HepG2 (cell line): ENCODE measurements around the gene CNTROB. TPM values are rescaled to one million over a fixed set of nuclear protein-coding genes. Genes with fewer than 3 reads are reported as not detected.

Source experiments
- GABPA ChIP-seq, 2 experiments: IDR thresholded peaks; 2 replicates each; pipeline ENCODE4 v1.6.1; 2011 to 2016; ENCODE audit warnings: low read depth in 2 of 2, low read length in 1 of 2, missing biosample characterization in 1 of 2, missing genetic modification characterization in 1 of 2
- KMT2A ChIP-seq: sonication (generic); formaldehyde crosslinking; IDR thresholded peaks from 2 replicates; pipeline ENCODE4 v1.4.0; 2020; ENCODE audit warnings: missing genetic modification reagents
- NFRKB ChIP-seq: fragments of 450-650 bp; IDR thresholded peaks from 2 replicates; pipeline ENCODE4 v1.6.1; 2017
- PCBP2 ChIP-seq: fragments of 200-400 bp; formaldehyde crosslinking; optimal IDR thresholded peaks from 2 replicates; pipeline ENCODE3; 2018; ENCODE audit warnings: low read length, low read depth; ENCODE audit not compliant: poor library complexity, severe bottlenecking
- SKIL ChIP-seq: sonication (generic); formaldehyde crosslinking; IDR thresholded peaks from 2 replicates; pipeline ENCODE4 v1.8.0; 2022; ENCODE audit warnings: missing genetic modification reagents, mild to moderate bottlenecking, moderate library complexity, borderline replicate concordance
- SOX13 ChIP-seq, 3 experiments: fragments of 450-650 bp in 1 of 3; sonication (generic) in 1 of 3; formaldehyde crosslinking in 1 of 3; IDR thresholded peaks in 2 of 3; conservative IDR thresholded peaks in 1 of 3; 2 replicates each; pipeline versions ENCODE4 v1.5.0 to v1.6.1; 2016 to 2020; ENCODE audit warnings: antibody characterized with exemption in 1 of 3, mild to moderate bottlenecking in 1 of 3, missing compliant biosample characterization in 1 of 3, missing genetic modification reagents in 1 of 3, moderate library complexity in 1 of 3
- ZBTB38 ChIP-seq: sonication (generic); formaldehyde crosslinking; IDR thresholded peaks from 2 replicates; pipeline ENCODE4 v1.5.1; 2020; ENCODE audit warnings: mild to moderate bottlenecking, missing genetic modification reagents
- ZFYVE20 ChIP-seq: sonication (generic); formaldehyde crosslinking; IDR thresholded peaks from 2 replicates; pipeline ENCODE4 v1.8.0; 2023; ENCODE audit warnings: low read depth, mild to moderate bottlenecking, moderate library complexity, missing genetic modification reagents, borderline replicate concordance
- ZNF101 ChIP-seq: sonication (generic); formaldehyde crosslinking; IDR thresholded peaks from 2 replicates; pipeline ENCODE4 v1.4.0; 2020; ENCODE audit warnings: mild to moderate bottlenecking, low read depth, missing genetic modification reagents, borderline replicate concordance
- ZNF24 ChIP-seq: fragments of 450-650 bp; IDR thresholded peaks from 2 replicates; pipeline ENCODE4 v1.6.1; 2017; ENCODE audit warnings: antibody characterized with exemption, mild to moderate bottlenecking
- ZNF644 ChIP-seq: IDR thresholded peaks from 2 replicates; pipeline ENCODE4 v1.6.1; 2016; ENCODE audit warnings: low read depth
- ZNF652 ChIP-seq: IDR thresholded peaks from 2 replicates; pipeline ENCODE4 v1.6.1; 2016; ENCODE audit warnings: low read depth, borderline replicate concordance
- ZNF737 ChIP-seq: sonication (generic); formaldehyde crosslinking; IDR thresholded peaks from 2 replicates; pipeline ENCODE4 v1.5.0; 2020; ENCODE audit warnings: missing genetic modification reagents, mild to moderate bottlenecking, borderline replicate concordance
- ZNF782 ChIP-seq: sonication (generic); formaldehyde crosslinking; IDR thresholded peaks from 2 replicates; pipeline ENCODE4 v1.4.0; 2020; ENCODE audit warnings: missing genetic modification reagents, mild to moderate bottlenecking, borderline replicate concordance
- polyA plus RNA-seq, 8 experiments: library from polyadenylated mRNA; depleted of rRNA in 3 of 8; stranded (reverse) in 7 of 8; unstranded in 1 of 8; fragments of >200 nt; fragmentation: Illumina TruSeq in 4 of 8; extraction: Trizol in 4 of 8; gene quantifications; 2 replicates each; pipeline versions ENCODE4 v1.2.1 to v1.2.3, GENCODE V29; 2011 to 2016; ENCODE audit warnings: low read depth in 4 of 8, missing spikeins in 1 of 8, mixed read lengths in 1 of 8; ENCODE audit not compliant: insufficient read depth in 1 of 8
- total RNA-seq, 5 experiments: library from RNA; depleted of rRNA; stranded (reverse); fragments of >200 nt; fragmentation: Illumina TruSeq; extraction: Trizol; gene quantifications; 2 replicates each; pipeline ENCODE4 v1.2.3, GENCODE V29; 2016; ENCODE audit warnings: low read depth in 1 of 5
- TF ChIP-seq, protein P1 (sequence below): sonication (generic); formaldehyde crosslinking; IDR thresholded peaks from 2 replicates; pipeline ENCODE4 v1.4.0; 2020; ENCODE audit warnings: missing genetic modification reagents, borderline replicate concordance
- TF ChIP-seq, protein P2 (sequence below): sonication (generic); formaldehyde crosslinking; IDR thresholded peaks from 2 replicates; pipeline ENCODE4 v1.4.0; 2020; ENCODE audit warnings: mild to moderate bottlenecking, missing genetic modification reagents
- TF ChIP-seq, protein P3 (sequence below): sonication (generic); formaldehyde crosslinking; IDR thresholded peaks from 2 replicates; pipeline ENCODE4 v1.4.0; 2020; ENCODE audit warnings: mild to moderate bottlenecking, missing genetic modification reagents

The CNTROB gene
- total and polyA plus RNA-seq, 2 of the 13 experiments (the other 11 are each of a cell fraction or from before 2014, with no cell fraction given) = 21.2 to 24.1 TPM

DNA sequence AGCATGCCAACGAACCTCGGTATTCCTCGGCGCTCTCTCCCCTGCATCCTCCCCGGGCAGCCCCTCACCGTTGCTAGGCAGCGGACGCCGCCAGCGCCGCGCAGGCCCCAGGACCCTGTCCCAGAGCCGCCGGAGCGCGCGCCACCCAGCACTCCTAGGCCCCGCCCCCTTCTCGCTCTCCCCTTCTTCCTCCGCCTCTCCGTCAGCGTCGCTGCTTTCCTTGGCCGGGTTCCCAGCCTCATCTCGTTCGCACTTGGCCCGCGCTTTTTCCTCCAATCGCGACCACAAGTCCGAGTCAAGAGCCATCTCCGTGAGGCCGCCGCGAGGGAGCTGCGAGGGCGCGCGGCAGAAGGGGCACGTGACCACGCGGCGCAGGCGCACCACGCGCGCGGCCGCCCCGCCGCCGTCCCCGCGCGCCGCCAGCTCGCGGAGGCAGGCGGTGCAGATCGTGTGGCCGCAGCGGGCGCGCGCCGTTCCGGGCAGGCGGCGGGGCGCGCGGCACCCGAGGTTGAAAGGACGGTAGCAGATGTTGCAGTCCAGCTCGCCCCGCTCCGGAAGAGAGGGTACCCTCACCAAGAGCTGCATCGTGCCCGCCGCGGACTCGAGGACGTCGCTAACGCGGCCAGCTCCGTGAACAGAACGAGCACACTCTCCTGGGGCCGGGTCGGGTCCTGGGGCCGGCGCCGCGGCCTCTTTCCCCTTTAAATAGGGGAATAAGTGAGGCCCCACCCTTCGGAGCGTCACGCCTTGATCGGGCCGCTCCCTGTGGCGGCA is 16.2 kb upstream of the CNTROB start, which contains the start of gene RNF227 (continued):
- TF ChIP-seq, protein P1, sequence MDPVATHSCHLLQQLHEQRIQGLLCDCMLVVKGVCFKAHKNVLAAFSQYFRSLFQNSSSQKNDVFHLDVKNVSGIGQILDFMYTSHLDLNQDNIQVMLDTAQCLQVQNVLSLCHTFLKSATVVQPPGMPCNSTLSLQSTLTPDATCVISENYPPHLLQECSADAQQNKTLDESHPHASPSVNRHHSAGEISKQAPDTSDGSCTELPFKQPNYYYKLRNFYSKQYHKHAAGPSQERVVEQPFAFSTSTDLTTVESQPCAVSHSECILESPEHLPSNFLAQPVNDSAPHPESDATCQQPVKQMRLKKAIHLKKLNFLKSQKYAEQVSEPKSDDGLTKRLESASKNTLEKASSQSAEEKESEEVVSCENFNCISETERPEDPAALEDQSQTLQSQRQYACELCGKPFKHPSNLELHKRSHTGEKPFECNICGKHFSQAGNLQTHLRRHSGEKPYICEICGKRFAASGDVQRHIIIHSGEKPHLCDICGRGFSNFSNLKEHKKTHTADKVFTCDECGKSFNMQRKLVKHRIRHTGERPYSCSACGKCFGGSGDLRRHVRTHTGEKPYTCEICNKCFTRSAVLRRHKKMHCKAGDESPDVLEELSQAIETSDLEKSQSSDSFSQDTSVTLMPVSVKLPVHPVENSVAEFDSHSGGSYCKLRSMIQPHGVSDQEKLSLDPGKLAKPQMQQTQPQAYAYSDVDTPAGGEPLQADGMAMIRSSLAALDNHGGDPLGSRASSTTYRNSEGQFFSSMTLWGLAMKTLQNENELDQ = no peak
- TF ChIP-seq KMT2A (CRISPR knock-in tag) (peak; percentile 65; the same call in 1 of the 2 replicates), ZNF644 (CRISPR knock-in tag) (no peak), ZNF737 (0 out of 2 replicates have a peak, but pooled peaks have one; percentile 70), SKIL (CRISPR knock-in tag) (no peak), ZNF101 (CRISPR knock-in tag) (no peak), PCBP2 (no peak), ZNF652 (CRISPR knock-in tag) (no peak), ZBTB38 (CRISPR knock-in tag) (peak; percentile 68; the same call in 1 of the 2 replicates), NFRKB (no peak), GABPA (IDR thresholded peaks at IDR 0.05; ENCODE audit: low read depth, low read length) (no peak), GABPA (CRISPR knock-in tag; IDR thresholded peaks at IDR 0.05; ENCODE audit: low read depth) (no peak), ZNF24 (no peak), SOX13 (IDR thresholded peaks at IDR 0.05) (no peak), SOX13 (CRISPR knock-in tag; conservative IDR thresholded peaks at IDR 0.05 in 1 of 2, IDR thresholded peaks at IDR 0.05 in 1 of 2) (0 out of 4 replicates have a peak, but pooled peaks of 1 of the 2 experiments have one; percentile 15), ZNF782 (CRISPR knock-in tag) (no peak; the same call in 1 of the 2 replicates), ZFYVE20 (CRISPR knock-in tag) (peak; percentile 97)
- TF ChIP-seq, protein P2, sequence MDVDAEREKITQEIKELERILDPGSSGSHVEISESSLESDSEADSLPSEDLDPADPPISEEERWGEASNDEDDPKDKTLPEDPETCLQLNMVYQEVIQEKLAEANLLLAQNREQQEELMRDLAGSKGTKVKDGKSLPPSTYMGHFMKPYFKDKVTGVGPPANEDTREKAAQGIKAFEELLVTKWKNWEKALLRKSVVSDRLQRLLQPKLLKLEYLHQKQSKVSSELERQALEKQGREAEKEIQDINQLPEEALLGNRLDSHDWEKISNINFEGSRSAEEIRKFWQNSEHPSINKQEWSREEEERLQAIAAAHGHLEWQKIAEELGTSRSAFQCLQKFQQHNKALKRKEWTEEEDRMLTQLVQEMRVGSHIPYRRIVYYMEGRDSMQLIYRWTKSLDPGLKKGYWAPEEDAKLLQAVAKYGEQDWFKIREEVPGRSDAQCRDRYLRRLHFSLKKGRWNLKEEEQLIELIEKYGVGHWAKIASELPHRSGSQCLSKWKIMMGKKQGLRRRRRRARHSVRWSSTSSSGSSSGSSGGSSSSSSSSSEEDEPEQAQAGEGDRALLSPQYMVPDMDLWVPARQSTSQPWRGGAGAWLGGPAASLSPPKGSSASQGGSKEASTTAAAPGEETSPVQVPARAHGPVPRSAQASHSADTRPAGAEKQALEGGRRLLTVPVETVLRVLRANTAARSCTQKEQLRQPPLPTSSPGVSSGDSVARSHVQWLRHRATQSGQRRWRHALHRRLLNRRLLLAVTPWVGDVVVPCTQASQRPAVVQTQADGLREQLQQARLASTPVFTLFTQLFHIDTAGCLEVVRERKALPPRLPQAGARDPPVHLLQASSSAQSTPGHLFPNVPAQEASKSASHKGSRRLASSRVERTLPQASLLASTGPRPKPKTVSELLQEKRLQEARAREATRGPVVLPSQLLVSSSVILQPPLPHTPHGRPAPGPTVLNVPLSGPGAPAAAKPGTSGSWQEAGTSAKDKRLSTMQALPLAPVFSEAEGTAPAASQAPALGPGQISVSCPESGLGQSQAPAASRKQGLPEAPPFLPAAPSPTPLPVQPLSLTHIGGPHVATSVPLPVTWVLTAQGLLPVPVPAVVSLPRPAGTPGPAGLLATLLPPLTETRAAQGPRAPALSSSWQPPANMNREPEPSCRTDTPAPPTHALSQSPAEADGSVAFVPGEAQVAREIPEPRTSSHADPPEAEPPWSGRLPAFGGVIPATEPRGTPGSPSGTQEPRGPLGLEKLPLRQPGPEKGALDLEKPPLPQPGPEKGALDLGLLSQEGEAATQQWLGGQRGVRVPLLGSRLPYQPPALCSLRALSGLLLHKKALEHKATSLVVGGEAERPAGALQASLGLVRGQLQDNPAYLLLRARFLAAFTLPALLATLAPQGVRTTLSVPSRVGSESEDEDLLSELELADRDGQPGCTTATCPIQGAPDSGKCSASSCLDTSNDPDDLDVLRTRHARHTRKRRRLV (CRISPR knock-in tag) = no peak
- TF ChIP-seq, protein P3, sequence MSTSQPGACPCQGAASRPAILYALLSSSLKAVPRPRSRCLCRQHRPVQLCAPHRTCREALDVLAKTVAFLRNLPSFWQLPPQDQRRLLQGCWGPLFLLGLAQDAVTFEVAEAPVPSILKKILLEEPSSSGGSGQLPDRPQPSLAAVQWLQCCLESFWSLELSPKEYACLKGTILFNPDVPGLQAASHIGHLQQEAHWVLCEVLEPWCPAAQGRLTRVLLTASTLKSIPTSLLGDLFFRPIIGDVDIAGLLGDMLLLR (CRISPR knock-in tag) = peak; percentile 86
